ELR (cell line): ENCODE measurements around the gene EDDM3A.

ENCODE experiments used
- DNase-seq: peaks from one replicate; pipeline ENCODE4 v3.0.0-alpha.2; 2015; ENCODE audit warnings: low read depth

Gene EDDM3A

GRCh38 chr14:20789230-20789813 lies 43.6 kb downstream of the EDDM3A start:
- no peak for DNase-seq

DNA sequence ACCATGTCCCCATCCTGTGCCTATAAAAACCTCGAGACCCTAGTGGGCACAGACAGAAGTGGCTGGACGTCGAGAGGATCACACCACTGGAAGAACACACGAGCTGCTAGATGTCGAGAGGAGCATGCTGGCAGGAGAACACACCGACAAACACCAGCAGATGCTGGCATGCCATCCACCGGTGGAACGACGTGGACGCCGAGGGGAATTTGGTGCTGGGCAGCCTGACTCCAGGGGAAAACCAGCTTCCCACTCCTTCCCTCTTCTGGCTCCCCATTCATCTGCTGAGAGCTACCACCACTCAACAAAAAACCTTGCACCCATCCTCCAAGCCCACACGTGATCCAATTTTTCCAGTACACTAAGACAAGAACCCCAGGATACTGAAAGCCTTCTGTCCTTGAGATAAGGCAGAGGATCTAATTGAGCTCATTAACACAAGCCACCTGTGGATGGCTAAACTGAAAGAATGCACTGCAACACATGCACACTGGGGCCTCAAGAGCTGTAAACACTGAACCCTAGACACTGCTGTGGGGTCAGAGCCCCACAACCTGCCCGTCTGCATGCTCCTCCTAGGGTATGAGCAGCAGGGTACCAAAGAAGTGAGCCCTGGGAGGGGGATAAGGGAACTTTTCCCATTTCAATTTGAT lies 44.9 kb downstream of the EDDM3A start:
- DNase-seq, result no peak

- DNase-seq, result no peak
These were observed 45.5 kb downstream of the EDDM3A start for GRCh38 chr14:20791187-20791586.

DNA sequence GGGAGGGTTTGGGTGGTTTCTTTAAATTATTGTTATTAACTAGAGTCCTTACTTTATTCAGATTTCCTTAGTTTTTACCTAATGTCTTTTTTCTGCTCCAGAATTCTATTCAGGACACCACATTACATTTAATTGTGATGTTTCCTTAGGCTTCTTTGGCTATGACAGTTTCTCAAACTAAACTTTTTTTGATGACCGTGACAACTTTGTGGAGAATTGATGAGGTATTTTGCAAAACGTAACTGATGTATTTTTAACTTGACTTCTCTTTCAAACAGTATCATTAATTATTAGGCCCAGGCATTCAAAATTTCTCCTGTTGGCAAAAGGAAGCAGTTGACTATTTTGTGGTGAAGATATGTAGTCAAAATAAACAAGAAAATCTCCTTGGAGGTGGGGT lies 45.9 kb downstream of the EDDM3A start:
- no peak for DNase-seq

GRCh38 chr14:20792556-20792955 lies 46.9 kb downstream of the EDDM3A start:
- DNase-seq, result no peak

- DNase-seq, result no peak
These were observed 49.1 kb downstream of the EDDM3A start for GRCh38 chr14:20794644-20795369.

DNA sequence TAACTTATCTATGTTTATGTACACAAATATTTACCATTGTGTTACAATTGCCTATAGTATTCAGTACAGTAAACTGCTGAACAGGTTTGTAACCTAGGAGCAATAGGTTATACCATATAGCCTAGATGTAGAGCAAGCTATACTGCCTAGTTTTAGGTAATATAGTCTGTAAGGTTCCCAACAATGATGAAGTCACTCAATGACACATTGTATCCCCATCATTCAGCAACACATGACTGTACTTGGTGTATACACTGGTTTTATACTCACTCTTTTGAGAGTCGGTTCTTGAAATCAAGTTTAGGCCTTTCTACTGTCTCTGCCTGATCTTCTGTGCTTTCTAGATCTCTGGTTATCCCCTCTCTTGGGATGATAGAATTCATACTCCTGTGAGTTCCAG lies 51.5 kb downstream of the EDDM3A start:
- DNase-seq, result no peak
